Activated CD4-positive, CD25-positive, alpha-beta regulatory T cell treated with anti-CD3 and anti-CD28 coated beads, Interleukin-2, amount 50 U/mL, for 24 hours (primary cell): ENCODE measurements around the gene FBRSL1.
A peak's percentile ranks its signal among the peaks of the same experiment; 100 is the strongest.

Experiments
- ATAC-seq, 2 donors: fragments of 150-1000 bp; cut with Tn5 transposase; one replicate each; pipeline ENCODE4 v1.10.0; 2021; ENCODE audit warnings: mild to moderate bottlenecking in 1 of 2, moderate library complexity in 1 of 2

Gene FBRSL1

GRCh38 chr12:132498931-132499330 lies 9.0 kb downstream of the FBRSL1 start:
- no peak for ATAC-seq

GRCh38 chr12:132500142-132500855 lies 10.3 kb downstream of the FBRSL1 start:
- ATAC-seq: no peak

DNA sequence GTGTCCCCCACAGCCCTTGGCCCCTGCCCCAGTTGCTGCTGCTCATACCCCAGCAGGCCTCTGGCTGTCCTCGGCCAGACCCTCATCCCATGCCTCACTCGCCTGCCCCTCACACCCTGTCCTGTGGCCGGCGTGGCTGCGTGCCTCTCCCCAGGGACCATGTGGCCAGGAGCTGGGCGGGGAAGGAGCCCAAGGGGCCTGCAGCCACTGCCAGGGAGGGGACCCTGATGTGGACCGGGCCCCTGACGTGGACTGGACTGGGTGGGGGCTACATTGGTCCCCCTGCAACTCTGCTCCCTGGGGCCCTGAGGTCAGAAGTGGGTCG lies 10.9 kb downstream of the FBRSL1 start:
- ATAC-seq: no peak

DNA sequence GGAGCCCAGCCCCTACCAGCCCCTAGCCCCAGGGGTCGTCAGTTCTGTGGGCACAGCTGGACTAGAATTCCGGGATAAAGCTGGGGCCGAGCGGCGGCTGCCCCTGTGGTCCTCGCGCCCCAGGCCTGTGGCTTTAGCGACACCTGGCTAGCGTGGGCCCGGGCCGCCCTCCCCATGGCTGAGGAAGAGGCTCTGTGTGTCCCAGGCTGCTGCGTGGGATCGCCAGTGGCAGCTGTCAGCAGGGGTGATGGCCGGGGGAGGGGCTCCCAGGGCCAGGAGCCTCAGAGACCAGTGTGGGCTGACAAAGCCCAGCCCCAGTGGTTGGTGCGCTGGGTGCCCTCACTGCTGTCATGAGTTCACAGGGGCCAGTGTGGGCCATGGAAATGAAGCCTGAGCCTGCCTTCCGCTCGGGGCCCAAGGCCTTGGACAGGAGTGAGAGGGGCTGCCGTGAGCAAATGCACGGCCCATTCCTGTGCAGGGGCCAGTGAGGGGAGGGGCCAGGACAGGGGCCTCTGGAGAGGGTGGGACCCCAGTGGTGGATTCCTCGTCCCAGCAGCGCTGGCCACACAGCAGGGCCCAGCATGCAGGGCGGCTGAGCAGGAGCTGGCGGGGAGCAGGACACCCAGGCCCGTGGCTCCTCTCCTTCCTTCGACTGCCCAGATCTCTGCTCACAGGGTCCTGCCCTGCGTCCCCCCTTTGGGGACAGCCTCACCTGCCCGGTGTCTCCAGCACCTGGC lies 11.4 kb downstream of the FBRSL1 start:
- ATAC-seq: no peak

GRCh38 chr12:132502149-132502881 lies 12.4 kb downstream of the FBRSL1 start:
- no peak for ATAC-seq

- ATAC-seq: no peak
Measured at GRCh38 chr12:132502882-132503193, 12.9 kb downstream of the FBRSL1 start.

GRCh38 chr12:132503618-132504204 lies 13.8 kb downstream of the FBRSL1 start:
- ATAC-seq: no peak

DNA sequence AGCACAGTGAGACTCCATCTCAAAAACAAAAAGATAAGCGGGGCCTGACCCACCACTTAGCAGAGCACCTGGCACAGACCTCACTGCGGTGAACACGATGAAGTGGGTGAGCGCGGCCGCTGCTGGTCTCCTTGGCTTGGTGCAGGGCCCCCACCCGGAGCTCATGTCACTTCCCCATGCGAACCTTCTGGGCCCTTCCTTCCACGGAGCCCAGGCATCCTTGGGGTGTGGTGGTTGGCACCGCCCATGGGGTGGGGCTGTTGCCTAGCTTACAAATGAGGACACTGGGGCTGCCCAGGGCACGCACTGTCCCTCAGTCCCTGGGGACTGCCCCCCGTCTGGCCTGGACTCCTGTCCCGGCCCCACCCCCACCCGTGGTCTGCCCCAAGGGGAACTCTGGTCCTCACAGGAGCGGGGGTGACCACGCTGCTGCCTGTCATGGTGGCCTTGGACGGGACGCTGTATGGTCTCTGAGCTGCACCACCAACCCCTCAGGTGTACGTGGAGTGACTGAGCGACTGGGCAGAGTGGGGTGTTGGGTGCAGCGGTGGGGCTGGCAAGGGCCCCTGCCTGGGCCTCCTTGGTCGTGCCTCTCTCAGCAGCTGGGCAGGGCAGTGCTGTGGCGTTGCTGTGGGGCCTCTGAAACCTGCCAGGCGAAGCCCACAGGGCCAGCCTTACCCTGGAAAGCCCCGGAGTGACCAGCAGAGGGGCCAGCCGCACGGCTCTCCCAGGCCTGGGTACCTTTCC lies 15.3 kb downstream of the FBRSL1 start:
- ATAC-seq: no peak

DNA sequence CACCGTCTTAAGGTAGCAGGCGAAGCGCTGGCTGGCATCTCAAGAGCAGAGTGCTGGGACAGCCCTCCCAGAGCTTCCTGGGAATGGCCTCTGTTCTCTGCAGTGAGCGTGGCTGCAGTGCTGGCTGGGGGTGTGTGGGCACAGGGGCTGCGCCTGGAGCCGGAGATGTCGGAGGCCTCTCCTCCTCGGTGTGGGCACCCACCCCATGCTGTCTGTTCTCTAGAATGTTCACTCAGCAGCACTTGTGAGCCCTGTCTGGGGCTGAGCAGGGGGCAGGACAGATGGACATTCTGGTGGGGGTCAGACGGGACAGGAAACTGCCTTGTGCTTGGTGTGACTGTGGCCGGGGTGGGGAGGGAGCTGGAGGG lies 15.9 kb downstream of the FBRSL1 start:
- ATAC-seq: no peak

DNA sequence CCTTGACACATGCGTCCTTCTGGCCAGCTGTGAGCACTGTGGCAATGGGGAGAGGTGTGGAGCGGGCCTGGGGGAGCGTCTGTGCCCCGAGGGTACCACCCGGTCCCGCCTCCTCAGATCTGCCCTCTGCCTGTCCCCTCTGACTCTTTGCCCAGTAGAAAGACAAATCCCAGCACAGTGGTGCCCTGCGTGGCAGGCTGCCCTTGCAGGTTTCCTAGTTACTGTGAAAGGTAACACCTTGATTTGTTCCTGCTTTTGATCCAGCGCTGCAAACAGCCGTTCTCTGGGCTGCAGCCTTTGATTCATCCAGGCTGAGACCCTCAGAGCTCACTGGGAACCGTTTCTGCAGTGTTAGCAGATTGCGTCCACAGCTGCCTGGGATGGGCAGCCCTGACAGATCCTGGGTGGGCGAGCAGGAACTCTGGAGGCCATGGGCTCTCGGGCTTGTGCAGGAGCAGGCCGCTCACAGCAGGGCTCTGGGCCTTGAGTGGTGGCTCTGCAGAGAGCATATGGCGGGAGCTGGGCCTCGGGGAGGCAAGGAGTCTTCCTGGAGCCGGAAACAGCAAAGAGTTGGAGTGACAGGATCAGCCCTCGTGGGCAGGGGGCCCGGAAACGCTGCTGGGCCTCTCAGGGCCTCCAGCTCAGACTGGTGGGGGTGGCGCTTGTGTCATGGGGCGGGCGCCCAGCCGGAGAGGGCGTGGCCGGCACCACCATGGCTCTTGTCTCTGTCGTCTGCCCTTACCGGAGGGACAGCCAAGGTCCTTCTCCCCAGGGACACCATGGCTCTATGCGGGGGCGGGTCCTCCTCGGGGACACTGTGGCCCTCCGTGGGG lies 16.6 kb downstream of the FBRSL1 start:
- peak; percentile 88 to 94 for ATAC-seq

DNA sequence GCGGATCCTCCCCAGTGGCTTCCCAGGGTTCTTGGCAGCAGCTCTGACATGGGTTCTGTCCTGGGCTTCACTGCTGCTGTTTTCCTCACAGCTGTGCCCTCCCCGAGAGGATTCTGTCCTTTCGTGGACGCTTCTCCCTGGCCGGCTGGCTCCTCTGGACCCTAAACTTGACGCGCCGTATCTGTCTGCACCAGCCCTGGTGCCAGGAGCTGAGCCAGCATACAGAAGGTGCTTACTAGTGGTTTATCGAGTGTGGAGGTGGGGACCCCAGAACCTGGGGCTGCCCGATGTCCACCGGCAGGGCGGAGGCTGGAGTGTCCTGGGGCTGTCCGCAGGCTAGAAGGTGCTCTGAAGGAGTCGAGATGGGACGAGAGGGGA lies 17.2 kb downstream of the FBRSL1 start:
- ATAC-seq: no peak

DNA sequence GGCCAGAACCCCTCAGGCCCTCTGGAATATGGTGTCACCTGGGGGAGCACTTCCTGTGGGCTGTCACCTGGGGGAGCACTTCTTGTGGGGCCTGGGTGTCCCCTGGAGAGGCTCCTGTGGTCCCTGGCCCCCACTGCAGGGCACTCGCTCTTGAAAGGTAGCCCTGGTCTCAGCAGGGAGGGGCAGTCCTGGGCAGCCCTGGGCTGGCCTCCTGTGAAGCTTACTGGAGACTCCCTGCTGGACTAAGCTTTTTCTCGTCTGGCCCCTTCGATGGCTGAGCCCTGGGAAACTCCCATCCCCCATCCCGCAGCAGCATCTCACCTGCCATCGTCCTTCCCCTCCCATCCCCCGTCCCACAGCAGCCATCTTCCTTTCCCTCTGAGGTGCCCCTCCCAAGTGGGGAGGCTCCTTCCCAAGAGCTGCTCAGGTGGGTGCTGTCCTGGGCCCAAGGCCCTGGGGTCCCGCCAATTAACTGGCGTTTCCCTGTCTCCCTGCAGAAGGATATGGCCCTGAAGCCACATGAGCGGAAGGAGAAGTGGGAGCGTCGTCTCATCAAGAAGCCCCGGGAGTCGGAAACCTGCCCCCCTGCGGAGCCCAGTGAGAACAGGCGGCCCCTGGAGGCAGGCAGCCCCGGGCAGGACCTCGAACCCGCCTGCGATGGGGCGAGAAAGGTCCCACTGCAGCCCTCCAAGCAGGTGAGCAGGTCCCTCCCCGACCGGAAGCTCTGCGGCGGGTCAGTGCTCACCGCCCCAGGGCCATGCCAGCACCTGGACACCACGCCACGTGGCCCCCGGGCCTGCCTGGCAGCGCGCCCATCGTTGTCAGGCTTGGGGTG lies 17.9 kb downstream of the FBRSL1 start:
- ATAC-seq: no peak

DNA sequence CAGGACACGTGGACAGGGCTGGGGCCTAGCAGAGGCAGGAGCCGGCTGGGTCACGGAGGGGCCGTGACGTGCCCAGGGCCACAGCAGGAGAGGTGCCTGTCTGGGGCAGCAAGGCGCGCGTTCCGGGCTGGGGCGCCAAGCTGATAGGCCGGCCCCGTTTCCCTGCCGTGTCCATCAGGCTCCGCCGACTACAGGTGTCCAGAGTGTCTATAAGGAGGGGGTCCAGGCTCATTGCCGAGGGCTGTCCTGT lies 18.5 kb downstream of the FBRSL1 start:
- ATAC-seq: no peak

DNA sequence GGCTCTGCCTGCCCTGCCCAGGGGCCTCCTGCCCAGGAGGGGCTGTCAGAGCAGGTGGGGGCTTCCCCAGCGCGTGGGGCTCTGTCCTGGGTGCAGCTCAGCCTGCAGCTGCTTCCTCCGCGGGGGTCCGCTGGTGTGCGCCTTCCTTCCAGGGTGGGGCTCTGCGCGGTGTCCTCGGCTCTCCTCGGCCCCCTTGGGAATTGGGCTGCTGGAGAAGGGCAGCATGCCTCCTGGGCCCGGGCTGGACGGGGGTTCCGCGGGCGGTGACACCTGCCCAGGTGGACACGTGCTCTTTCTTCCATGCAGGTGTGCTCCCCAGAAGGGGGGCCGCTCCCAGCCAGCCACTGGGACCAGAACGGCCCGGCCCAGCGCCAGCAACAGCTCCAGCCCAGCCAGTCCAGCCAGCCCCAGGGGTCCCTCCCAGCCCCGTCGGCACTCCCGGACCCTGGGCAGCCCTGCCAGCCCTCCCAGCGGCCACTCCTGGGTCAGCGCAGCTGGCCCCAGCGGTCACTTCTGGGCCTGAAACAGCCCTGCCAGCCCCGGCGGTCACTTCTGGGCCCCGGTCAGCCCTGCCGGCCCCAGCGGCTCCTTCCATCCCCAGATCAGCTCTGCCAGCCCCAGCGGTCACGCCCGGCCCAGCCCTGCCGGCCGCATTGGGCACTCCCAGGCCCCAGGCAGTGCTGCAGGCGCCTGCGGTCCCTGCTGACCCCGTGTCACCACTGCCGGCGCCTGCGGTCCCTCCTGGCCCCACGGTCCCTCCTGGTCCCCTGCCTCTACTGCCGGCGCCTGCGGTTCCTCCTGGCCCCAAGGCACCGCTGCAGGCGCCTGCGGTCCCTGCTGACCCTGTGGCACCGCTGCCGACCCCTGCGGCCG lies 19.1 kb downstream of the FBRSL1 start:
- no peak for ATAC-seq

DNA sequence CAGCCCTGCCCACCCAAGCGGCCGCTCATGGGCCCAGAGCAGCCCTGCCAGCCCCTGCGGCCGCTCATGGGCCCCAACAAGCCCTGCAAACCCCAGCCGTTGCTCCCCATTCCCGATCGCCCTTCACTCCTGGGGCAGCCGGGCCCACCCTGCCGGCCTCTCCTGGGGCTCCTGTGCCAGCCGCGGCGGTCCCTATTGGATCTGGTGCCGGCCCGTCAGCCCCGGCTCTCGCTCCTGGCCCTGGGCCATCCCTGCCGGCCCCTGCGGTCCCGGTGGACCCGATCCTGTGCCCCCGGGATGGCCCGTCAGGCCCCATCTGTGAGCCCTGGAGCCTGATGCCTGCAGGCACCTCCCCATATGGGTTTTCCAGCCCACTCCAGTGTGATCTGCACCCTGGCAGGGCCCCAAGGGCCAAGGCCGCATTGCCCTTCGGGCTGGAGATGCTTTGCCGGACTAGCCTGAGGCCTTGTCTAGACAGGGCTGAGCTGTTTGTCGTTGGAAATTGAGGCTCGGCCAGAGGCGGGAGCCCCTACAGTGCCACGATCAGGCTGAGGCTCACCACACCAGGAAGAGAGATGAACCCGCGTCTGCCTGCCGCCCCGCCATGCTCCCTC lies 20.3 kb downstream of the FBRSL1 start:
- no peak for ATAC-seq

DNA sequence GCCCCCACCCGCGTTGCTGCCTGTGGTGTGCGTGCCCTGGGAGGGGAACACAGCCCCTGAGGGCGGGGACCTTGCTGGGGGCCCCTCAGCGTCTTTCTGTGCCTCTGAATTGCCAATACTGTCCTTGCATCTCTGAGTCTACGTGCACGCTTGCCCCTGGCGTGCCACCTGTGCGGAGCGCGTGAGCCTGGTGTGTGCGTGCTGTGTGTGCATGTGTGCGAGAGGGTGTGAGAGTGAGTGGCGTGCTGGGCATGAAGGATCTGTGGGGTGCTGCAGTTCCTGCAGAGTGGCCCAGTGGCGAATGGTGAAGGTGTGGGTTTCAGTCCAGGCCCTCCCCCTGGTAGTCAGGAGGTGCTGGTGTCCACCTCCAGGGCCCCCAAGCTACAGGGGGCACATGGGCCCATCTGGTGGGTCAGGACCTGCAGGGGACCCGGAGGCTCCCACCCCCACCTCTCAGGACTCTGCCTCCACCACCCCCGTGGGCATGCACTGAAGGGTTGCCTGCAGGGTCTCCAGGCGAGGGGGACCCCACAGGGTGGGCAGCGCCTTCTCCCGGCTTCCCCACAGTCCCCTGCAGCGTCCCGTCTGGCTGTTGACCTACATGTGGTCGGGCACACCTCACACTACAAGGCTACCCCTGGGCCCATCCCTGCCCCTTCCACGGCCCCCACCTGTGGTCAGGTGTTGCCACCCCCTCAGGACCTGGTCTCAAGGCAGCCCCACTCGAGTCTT lies 21.0 kb downstream of the FBRSL1 start:
- no peak for ATAC-seq

GRCh38 chr12:132511516-132512196 lies 21.7 kb downstream of the FBRSL1 start:
- ATAC-seq: no peak

- ATAC-seq: no peak
Measured at GRCh38 chr12:132512197-132513069, 22.5 kb downstream of the FBRSL1 start.
